Smooth muscle cell of the coronary artery (primary cell): ENCODE data around the gene CERS4. TPM values are rescaled to one million over a fixed set of nuclear protein-coding genes. Genes with fewer than 3 reads are reported as not detected.

Source experiments
- total RNA-seq: library from RNA; depleted of rRNA; stranded (reverse); fragments of >200 nt; gene quantifications from 2 replicates; pipeline ENCODE4 v1.2.3, GENCODE V29; 2014; ENCODE audit warnings: low replicate concordance

Gene CERS4, protein sequence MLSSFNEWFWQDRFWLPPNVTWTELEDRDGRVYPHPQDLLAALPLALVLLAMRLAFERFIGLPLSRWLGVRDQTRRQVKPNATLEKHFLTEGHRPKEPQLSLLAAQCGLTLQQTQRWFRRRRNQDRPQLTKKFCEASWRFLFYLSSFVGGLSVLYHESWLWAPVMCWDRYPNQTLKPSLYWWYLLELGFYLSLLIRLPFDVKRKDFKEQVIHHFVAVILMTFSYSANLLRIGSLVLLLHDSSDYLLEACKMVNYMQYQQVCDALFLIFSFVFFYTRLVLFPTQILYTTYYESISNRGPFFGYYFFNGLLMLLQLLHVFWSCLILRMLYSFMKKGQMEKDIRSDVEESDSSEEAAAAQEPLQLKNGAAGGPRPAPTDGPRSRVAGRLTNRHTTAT
- 2.3 and 31.4 TPM in 2 replicates for total RNA-seq

DNA sequence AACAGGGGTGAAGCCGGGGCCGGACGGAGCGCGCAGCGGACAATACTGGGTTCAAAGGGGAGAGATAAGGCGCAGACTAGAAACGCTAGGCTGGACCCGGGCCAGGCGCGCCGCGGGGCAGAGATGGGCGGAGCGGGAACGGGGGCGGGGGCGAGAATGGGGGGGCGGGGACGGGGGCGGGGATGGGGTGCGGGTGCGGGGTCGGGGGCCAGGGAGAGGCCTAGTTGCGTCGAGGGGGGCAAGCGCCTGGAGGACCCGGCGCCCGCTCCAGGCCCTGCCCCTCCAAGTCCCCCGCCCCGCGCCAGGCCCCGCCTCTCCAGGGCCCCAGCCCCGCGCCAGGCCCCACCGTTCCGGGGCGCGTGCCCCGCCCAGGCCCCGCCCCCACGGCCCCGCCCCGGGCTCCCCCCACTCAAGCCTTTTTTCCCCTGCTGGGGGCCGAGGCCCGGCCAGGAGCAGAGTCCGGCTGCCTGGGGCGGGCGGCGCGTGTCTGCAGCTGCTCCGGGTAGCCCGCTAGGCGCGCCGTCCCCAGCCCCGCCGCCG is at the start of gene CERS4:
TSS of gene CERS4 (plus strand) at position 449 of the 540 bp plus-strand sequence. CDS start 41,707 bp downstream, outside the sequence.

DNA sequence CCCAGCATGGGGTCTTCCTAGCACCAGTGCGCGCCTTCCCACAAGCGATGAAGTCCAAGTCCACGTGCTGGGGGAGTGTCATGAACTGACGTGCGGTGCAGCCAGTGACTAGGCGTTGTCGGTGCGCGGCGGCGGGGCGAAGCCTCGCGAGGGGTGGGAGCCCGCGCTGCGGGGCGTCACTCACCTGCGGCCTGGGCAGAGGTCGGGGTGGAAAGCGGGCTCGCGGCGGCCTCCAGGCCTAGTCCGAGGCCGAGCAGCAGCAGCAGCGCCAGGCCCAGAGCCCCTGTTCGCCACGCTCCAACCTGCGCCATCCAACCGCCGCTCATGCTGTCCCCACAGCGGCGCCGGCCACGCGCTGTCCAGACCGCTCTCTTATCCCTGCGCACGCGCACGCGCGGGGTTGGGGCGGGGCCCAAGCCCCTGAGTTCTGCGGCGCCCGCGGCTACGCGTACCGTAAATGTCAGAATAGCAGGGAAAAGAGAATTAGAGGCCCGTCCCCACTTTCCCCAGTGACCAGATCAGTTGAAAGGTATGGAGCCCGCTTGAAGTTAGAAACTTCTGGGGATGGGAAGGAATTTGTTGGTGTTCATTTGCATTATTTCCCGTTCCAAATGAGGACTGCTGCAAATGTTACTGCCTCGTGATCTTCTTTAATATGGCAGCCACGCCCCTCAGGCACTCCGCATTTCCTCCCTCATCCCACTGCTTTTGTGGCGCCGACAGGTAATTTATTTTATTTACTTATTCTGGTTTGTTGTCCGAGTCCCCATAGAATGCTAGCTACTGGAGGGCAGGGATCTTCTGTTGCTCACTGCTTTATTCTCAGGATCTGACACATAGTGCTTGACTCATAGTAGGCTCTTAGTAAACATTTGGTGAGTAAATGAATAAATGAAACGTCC is 99.0 kb downstream of the CERS4 start, which contains the start of gene CD320:
TSS of gene CD320 (minus strand) at position 394 of the 902 bp plus-strand sequence. CDS start at position 326, 68 bp downstream.

Other genes with a start within 250 kb of the CERS4 start
- 17.4 and 37.5 TPM in 2 replicates for gene ELAVL1, start 203.7 kb upstream of the CERS4 start, total RNA-seq
- not detected in 2 replicates for gene CCL25, start 156.6 kb upstream of the CERS4 start, total RNA-seq
- gene FBN3, start 59.8 kb upstream of the CERS4 start, total RNA-seq = not detected in 2 replicates
- 9.0 and 30.7 TPM in 2 replicates for gene CD320, start 99.0 kb downstream of the CERS4 start, total RNA-seq
- gene NDUFA7, start 112.0 kb downstream of the CERS4 start, total RNA-seq = 19.4 and 52.7 TPM in 2 replicates
- gene RPS28, start 112.1 kb downstream of the CERS4 start, total RNA-seq = 644 and 1,293 TPM in 2 replicates
- 0.23 and 0.30 TPM in 2 replicates for gene KANK3, start 133.9 kb downstream of the CERS4 start, total RNA-seq
- 2.0 and 7.4 TPM in 2 replicates for gene ANGPTL4, start 154.8 kb downstream of the CERS4 start, total RNA-seq
- gene RAB11B, start 181.0 kb downstream of the CERS4 start, total RNA-seq = 59.2 and 76.3 TPM in 2 replicates
- 86.8 and 95.1 TPM in 2 replicates for gene MARCHF2, start 203.9 kb downstream of the CERS4 start, total RNA-seq
- 40.4 and 62.5 TPM in 2 replicates for gene HNRNPM, start 235.6 kb downstream of the CERS4 start, total RNA-seq